GM10266 (cell line): ENCODE data around the gene EVPL.

Experiments
- DNase-seq: peaks from one replicate; pipeline ENCODE4 v3.0.0; 2012; ENCODE audit errors: extremely low spot score
- TF ChIP-seq, protein P1 (sequence below): IDR thresholded peaks from 2 replicates; pipeline ENCODE4 v1.5.1; 2012; ENCODE audit warnings: mild to moderate bottlenecking, low read depth; ENCODE audit not compliant: control insufficient read depth, insufficient read depth; ENCODE audit errors: missing control alignments

EVPL gene

GRCh38 chr17:76002100-76002499, 25.0 kb downstream of the EVPL start:
- TF ChIP-seq, protein P1, sequence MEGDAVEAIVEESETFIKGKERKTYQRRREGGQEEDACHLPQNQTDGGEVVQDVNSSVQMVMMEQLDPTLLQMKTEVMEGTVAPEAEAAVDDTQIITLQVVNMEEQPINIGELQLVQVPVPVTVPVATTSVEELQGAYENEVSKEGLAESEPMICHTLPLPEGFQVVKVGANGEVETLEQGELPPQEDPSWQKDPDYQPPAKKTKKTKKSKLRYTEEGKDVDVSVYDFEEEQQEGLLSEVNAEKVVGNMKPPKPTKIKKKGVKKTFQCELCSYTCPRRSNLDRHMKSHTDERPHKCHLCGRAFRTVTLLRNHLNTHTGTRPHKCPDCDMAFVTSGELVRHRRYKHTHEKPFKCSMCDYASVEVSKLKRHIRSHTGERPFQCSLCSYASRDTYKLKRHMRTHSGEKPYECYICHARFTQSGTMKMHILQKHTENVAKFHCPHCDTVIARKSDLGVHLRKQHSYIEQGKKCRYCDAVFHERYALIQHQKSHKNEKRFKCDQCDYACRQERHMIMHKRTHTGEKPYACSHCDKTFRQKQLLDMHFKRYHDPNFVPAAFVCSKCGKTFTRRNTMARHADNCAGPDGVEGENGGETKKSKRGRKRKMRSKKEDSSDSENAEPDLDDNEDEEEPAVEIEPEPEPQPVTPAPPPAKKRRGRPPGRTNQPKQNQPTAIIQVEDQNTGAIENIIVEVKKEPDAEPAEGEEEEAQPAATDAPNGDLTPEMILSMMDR = no peak
- no peak for DNase-seq

DNA sequence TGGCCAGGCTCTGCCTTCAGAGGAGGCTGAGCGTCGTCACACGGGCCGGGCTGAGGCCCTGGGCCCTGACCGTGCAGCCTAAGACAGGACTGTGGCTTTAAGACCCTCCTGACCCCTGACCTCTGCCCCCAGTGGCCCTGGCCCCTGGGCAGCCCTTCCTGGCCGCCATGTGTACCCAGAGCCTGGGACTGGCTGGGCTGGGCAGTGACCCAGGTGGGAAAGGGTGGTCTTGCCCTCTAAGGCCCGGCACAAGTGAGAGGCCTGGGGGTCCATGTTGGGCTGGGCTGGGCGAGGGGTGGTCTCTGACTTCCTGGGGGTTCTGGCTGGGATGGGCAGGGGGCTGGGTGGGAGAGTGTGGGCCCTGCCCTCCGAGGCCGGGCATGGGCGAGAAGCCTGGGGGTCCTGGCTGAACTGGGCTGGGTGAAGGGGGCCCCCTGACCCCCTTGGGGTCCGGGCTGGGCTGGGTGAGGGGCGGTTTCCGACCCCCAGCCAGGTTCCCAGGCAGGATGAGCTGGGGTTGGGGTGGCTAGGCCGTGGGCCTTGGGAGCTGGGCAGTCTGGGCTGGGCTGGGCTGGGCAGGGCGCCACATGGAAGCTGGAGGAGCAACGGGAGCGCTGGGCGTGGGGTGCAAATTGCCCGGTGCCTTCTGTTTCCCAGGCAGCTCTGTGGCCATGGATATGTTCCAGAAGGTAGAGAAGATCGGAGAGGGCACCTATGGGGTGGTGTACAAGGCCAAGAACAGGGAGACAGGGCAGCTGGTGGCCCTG, 26.2 kb downstream of the EVPL start, which contains the start of gene CDK3:
CDK3 (plus strand) TSS at position 101 of the 767 bp plus-strand sequence; CDS start at position 672, 571 bp downstream.
- TF ChIP-seq, protein P1 = no peak
- DNase-seq = no peak

DNA sequence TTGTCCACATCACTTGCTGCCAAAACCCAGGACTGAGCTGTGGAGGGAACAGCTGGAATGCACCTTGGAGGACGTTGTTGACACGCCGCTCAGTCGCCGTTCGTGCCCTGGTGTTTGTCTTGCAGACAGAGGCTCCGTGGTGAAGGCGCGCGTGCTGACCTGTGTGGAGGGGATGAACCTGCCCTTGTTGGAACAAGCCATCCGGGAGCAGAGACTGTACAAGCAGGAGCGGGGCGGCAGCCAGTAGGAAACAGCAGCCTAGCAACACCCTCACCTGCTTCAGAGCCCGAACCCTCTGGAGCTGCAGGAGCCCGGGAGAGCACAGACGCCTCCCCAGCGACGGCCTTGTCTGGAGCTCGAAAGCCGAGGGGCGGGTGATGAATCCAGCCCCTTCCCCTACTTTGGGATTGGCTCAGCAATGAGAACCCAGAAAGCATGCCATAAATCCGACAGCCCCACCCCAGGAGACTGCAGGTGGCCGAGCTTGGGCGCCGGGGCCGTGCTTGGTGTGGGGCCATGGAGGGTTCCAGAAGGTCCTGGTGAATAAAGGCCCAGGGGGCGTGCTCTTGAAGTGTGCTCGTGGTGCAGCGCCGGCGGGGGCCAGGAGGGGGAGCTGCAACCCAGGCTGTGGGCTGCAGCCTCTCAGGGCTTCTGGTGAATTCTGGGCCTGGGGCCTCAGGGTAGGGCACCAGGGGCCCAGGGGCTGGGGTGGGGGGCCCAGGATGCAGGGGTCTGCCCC, 26.9 kb downstream of the EVPL start:
- TF ChIP-seq, protein P1 = peak; percentile 80
- DNase-seq = peak; percentile 85

- TF ChIP-seq, protein P1 = no peak
- DNase-seq = no peak
Observed at GRCh38 chr17:75998327-75998795, 28.7 kb downstream of the EVPL start.

DNA sequence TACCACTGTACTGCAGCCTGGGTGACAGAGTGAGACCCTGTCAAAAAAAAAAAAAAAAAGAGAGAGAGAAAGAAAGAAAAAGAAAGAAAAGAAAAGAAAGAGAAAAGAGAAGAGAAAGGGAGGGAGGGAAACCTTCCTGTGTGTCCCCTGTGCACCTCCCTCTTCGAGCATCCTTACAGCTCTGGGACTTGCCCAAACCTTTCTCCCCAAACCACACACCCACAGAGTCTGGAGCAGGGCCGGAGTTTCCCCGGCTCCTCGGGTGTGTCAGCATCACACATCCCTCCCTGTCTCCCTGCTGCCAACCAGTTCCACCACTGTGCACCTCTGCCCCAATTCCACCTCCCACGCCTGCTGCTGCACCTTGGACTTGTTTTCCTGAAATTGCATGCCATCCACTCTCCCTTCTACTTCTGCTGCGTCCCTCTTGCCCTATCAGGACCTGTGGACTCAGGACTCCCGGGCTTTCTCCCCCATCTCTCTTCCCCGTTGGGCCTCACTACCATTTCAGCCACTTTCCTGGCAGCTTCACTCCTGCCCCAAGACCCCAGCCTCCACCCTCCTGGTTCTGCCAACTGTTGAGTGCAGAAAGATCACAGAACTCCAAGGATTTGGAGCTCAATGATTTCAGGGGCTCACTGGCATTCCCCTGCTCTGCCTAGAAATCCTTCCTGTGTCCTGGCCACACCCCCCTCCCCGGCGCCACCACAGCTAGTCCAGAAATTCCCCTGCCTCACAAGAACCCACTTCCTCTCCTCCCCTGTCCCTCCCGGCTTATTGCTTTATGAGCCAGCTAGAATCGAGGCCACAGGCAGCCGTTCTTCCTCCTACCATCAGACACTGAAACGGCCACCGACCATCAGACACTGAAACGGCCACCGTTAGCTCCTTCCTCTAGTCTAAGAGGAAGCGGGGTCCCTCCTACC, 30.2 kb downstream of the EVPL start:
- peak; percentile 71 for DNase-seq
- TF ChIP-seq, protein P1 = no peak

DNA sequence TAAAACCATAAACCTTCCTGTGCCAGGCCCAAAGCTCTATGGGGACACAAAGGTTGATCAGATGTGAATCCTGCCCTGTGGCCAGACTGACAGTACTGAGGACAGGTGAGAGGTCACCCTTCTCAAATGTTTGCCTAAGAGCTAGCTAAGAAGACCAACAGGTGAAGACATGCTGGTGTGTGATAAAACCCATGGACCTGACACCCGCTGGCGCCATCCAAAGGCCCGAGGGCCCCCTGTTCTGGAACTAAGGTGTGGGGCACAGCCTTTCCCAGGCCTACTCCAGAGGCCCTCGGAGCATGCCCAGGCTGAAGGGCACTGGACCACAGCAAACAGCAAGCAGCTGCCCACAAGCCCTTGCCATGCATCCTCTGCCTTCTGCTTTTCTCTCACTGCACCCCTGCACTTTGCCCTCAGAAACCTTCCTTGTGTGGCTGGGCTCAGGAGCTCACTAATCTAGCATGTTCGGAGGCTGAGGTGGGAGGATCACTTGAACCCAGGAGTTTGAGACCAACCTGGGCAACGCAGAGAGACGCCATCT, 31.7 kb downstream of the EVPL start:
- TF ChIP-seq, protein P1 = no peak
- DNase-seq = no peak
